SU-DHL-6 (cell line): ENCODE measurements around the gene SLCO1A2.

ENCODE experiments used
- H2AFZ ChIP-seq: fragments of 200-600 bp; sonication (generic); 2 replicates; pipeline ENCODE4 v1.6.1; 2014; ENCODE audit warnings: low read depth, mild to moderate bottlenecking, moderate library complexity, mixed read lengths, antibody characterized with exemption, low read length; ENCODE audit not compliant: severe bottlenecking
- H3F3A ChIP-seq: fragments of 200-600 bp; shearing (Covaris generic); 2 replicates; pipeline ENCODE4 v1.6.0; 2016; ENCODE audit warnings: antibody characterized with exemption, mild to moderate bottlenecking; ENCODE audit not compliant: insufficient read depth
- H3K27ac ChIP-seq: fragments of 200-600 bp; sonication (generic); 2 replicates; pipeline ENCODE4 v1.5.1; 2016; ENCODE audit warnings: low read depth, mild to moderate bottlenecking, low read length, moderate library complexity, mixed read lengths
- H3K27me3 ChIP-seq: fragments of 200-600 bp; sonication (generic), shearing (Covaris generic); 2 replicates; pipeline ENCODE4 v1.6.0; 2014; ENCODE audit warnings: mild to moderate bottlenecking, low read length
- H3K36me3 ChIP-seq: fragments of 200-600 bp; sonication (generic); 2 replicates; pipeline ENCODE4 v1.6.1; 2014; ENCODE audit warnings: mild to moderate bottlenecking, low read length, mixed read lengths
- H3K4me2 ChIP-seq: fragments of 300-600, 200-600 bp; shearing (Covaris generic), sonication (generic); 2 replicates; pipeline ENCODE4 v1.6.0; 2014; ENCODE audit warnings: low read length, low read depth, mild to moderate bottlenecking; ENCODE audit not compliant: poor library complexity, severe bottlenecking
- H3K4me3 ChIP-seq: fragments of 200-600 bp; sonication (generic); 2 replicates; pipeline ENCODE4 v1.5.1; 2014; ENCODE audit warnings: antibody characterized with exemption, low read length, mild to moderate bottlenecking, mixed read lengths; ENCODE audit not compliant: insufficient read depth, poor library complexity, severe bottlenecking
- H3K79me2 ChIP-seq: fragments of 200-600 bp; sonication (generic); 2 replicates; pipeline ENCODE4 v1.6.1; 2014; ENCODE audit warnings: mild to moderate bottlenecking, low read length, moderate library complexity; ENCODE audit not compliant: insufficient read depth
- H3K9ac ChIP-seq: fragments of 200-600 bp; sonication (generic); 2 replicates; pipeline ENCODE4 v1.7.0; 2014; ENCODE audit warnings: mild to moderate bottlenecking, low read length
- H3K9me2 ChIP-seq: fragments of 200-600 bp; sonication (generic); replicated peaks from 2 replicates; pipeline ENCODE4 v1.6.1; 2014; ENCODE audit warnings: low read length; ENCODE audit not compliant: insufficient read depth
- H3K9me3 ChIP-seq: fragments of 200-600 bp; sonication (generic); 2 replicates; pipeline ENCODE4 v1.6.1; 2014; ENCODE audit warnings: low read length, mixed read lengths; ENCODE audit not compliant: insufficient read depth
- H4K20me1 ChIP-seq: fragments of 200-600 bp; sonication (generic); 2 replicates; pipeline ENCODE4 v1.6.1; 2014; ENCODE audit warnings: low read depth, mild to moderate bottlenecking, antibody characterized with exemption, low read length, moderate library complexity, mixed read lengths
- CTCF ChIP-seq: fragments of 200-600 bp; sonication (generic); IDR thresholded peaks from one replicate; pipeline ENCODE4 v1.5.1; 2017; ENCODE audit warnings: antibody characterized with exemption, mild to moderate bottlenecking, low read length, moderate library complexity; ENCODE audit not compliant: insufficient read depth, poor library complexity, severe bottlenecking
- EZH2phosphoT487 ChIP-seq: fragments of 200-600 bp; sonication (generic), shearing (Covaris generic); conservative IDR thresholded peaks from 2 replicates; pipeline ENCODE4 v1.6.1; 2018; ENCODE audit warnings: mild to moderate bottlenecking, antibody characterized with exemption, low read length, moderate library complexity, mixed read lengths

SLCO1A2 gene

GRCh38 chr12:21223930-21224329 is 110.8 kb downstream of the SLCO1A2 start:
- Histone ChIP-seq H3K4me2 (no peak overlapping the region), H3K9me2 (no peaks in the 10 kb centered on the region), H3K9ac (no peak overlapping the region), H3K27ac (no peak overlapping the region), H2AFZ (no peak overlapping the region), H3K4me3 (no peak overlapping the region), H3K36me3 (no peaks in the 10 kb centered on the region), H3K79me2 (no peaks in the 10 kb centered on the region), H4K20me1 (no peaks in the 10 kb centered on the region), H3F3A (no peaks in the 10 kb centered on the region), H3K27me3 (no peaks in the 10 kb centered on the region), H3K9me3 (no peaks in the 10 kb centered on the region)
- TF ChIP-seq CTCF (no peak), EZH2phosphoT487 (no peak)

DNA sequence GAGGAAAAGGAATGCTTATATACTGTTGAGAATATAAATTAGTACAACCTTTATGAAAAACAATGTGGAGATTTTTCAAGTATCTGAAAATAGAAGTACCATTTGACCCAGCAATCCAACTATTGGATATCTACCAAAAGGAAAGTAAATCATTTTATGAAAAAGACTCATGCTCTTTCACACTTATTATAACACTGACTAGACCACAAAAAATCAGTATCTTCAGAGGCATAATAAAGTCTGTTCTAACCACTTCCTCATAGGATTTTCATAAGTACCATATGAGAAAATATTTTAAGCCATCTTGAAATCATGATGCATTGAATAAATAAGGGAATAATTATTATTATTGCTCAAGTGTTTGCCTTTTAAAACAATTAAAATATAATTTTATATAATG is 112.9 kb downstream of the SLCO1A2 start:
- Histone ChIP-seq H3K27ac (no peak overlapping the region), H3K4me3 (no peak overlapping the region), H3K27me3 (no peaks in the 10 kb centered on the region), H3F3A (no peaks in the 10 kb centered on the region), H4K20me1 (no peaks in the 10 kb centered on the region), H3K36me3 (no peaks in the 10 kb centered on the region), H2AFZ (no peak overlapping the region), H3K9me3 (no peaks in the 10 kb centered on the region), H3K9me2 (no peaks in the 10 kb centered on the region), H3K9ac (no peak overlapping the region), H3K4me2 (no peak overlapping the region), H3K79me2 (no peaks in the 10 kb centered on the region)
- TF ChIP-seq CTCF (no peak), EZH2phosphoT487 (no peak)

- Histone ChIP-seq H3F3A (no peaks in the 10 kb centered on the region), H3K4me2 (no peak overlapping the region), H3K79me2 (no peaks in the 10 kb centered on the region), H3K4me3 (no peak overlapping the region), H3K9ac (no peak overlapping the region), H3K36me3 (no peaks in the 10 kb centered on the region), H3K27ac (no peak overlapping the region), H3K9me2 (no peaks in the 10 kb centered on the region), H2AFZ (no peak overlapping the region), H4K20me1 (no peaks in the 10 kb centered on the region), H3K27me3 (no peaks in the 10 kb centered on the region), H3K9me3 (no peaks in the 10 kb centered on the region)
- no peak for TF ChIP-seq CTCF
- no peak for TF ChIP-seq EZH2phosphoT487
Measured at GRCh38 chr12:21221072-21221471, 113.6 kb downstream of the SLCO1A2 start.

- Histone ChIP-seq H3F3A (no peaks in the 10 kb centered on the region), H3K79me2 (no peaks in the 10 kb centered on the region), H4K20me1 (no peaks in the 10 kb centered on the region), H2AFZ (no peak overlapping the region), H3K4me3 (no peak overlapping the region), H3K9me2 (no peaks in the 10 kb centered on the region), H3K27me3 (no peaks in the 10 kb centered on the region), H3K4me2 (no peak overlapping the region), H3K36me3 (no peaks in the 10 kb centered on the region), H3K9me3 (no peaks in the 10 kb centered on the region), H3K27ac (no peak overlapping the region), H3K9ac (no peak overlapping the region)
- no peak for TF ChIP-seq EZH2phosphoT487
Measured at GRCh38 chr12:21220266-21220665, 114.5 kb downstream of the SLCO1A2 start.
